OCI-LY3 (cell line): ENCODE data around the gene OR2W1.

Source experiments
- CTCF ChIP-seq: fragments of 200-600, 300-600 bp; sonication (generic); IDR thresholded peaks from 2 replicates; pipeline ENCODE4 v1.5.1; 2014; ENCODE audit warnings: antibody characterized with exemption, low read length, low read depth
- EZH2phosphoT487 ChIP-seq: fragments of 200-600 bp; shearing (Covaris generic); IDR thresholded peaks from 2 replicates; pipeline ENCODE4 v1.6.1; 2018; ENCODE audit warnings: antibody characterized with exemption, mixed run types, low read depth

- TF ChIP-seq CTCF, result no peak
- no peak for TF ChIP-seq EZH2phosphoT487
Measured at GRCh38 chr6:28996844-28997510, 48.0 kb downstream of the OR2W1 start.
